ENCODE measurements around the gene PLOD3.

Gene PLOD3

DNA sequence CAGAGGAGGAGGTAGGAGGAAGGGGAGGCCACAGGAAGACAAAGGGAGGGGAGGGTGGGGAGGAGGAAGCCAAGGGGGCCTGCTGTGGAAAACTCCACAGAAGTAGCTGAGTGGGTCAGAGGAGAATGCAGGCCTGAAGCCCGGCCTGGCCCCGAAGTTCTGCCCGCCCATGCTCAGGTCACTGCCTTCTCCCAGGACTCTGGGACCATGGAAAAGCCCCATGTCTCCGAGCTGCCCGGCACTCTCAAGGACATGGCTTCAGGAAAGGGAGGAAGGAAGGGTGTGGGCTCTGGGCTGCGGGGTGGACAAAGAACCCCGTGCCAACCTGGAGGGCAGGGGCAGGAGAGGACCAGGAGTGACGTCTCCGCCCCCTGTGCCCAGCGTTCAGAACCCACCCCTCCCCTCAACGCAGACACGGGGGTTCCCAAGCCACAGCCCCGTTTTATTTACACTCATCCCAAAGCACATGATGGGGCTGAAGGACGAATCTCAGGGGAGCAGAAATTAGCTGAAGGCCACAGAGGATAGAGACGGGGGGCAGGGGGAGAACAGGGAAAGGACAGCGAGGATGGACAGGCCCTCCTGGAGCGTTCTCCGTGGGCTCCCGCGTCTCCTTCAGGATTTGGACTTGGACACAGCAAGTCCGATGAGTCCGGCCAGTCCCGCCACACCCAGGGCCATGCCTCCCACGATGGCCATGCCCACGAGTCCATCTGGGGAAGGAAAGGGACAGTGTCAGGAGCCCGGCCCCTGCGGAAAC is 22.0 kb upstream of the PLOD3 start:
- DNase-seq (ENCODE audit: low read depth): no peak

DNA sequence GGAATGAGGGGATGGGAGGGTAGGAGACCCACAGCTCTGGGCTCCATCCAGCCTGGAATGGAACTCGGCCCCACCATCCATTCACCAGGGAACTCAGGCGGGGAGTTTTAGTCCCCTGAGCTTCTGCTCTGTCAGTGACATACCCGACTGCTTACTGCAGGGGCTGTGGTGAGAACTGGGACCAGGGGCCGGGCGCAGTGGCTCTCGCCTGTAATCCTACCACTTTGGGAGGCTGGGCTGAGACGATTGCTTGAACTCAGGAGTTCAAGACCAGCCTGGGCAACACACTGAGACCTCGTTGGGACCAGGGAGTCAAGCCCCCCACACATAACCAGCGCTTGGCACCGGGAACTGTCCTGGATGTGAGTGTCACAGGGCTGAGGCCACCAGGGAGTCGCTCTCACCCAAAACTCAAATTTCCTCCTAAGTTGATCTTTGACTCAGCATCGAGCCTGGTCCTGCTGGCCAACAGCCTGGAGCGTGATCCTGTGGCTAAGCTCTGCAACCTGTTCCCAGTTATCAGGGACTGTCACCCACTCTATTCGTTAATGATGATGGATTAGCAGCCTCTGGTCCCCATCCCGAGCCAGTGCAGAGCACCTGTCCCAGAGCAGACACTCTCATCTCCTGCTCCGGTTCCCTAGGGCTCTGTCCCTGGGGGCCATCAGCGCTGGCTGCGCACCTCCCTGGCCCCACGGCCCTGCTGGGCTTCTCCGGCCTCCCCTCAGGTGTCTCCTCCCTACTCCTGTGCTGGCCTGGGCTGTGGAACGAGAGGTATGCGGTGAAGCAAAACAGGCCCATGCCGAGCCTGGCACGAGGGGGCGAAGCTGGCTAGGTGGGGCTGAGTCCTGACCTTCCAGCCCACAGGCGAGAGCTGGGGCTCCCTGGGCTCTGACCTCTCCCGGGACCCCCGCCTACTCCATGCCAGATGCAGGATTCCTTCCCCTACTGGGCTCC is 21.1 kb upstream of the PLOD3 start:
- no peak for DNase-seq (ENCODE audit: low read depth)

DNA sequence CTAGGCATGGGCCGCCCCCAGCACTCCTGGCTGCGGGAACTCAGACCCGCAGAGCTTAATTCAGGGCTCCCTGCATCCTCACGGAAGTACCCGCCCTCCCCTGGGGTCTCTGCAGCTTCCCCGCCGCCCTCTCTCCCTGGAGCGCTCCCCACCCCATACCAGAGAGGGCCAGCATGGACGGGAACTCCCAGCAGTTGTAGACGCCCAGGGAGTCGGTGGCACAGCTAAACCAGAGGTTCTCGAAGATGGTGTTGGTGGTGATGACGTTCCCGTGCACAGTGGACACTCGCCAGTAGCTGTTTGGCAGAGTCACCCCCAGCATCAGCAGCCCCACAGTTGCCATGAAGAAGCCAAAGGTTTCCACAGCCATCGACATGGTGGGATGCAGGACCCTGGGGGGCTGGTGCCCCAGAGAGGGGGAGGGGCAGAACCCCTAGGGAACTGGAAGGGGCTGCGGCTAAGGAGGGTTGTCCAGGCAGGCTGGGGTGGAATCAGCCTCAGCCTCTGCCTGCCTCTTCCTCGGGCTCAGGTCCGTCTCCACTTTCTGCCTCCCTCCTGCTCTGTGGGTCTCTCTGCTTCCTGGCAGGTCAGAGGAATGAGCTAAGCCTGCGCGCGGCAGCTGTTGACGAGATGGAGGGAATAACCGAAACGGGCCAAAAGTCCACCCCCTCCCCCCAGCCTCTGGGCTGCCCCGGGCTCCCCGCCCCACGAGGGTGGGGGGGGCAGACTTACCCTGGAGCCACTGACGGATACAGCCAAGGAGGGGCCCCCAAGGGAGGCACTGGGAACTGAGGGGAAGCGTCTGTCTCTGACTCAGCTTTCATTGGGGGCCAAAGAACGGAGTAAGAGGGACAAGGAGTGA is 20.1 kb upstream of the PLOD3 start, which contains the start of gene CLDN15:
TSS of gene CLDN15 (minus strand) at position 597 of the 862 bp plus-strand sequence. CDS start at position 376, 221 bp downstream.
- DNase-seq (ENCODE audit: low read depth): no peak

DNA sequence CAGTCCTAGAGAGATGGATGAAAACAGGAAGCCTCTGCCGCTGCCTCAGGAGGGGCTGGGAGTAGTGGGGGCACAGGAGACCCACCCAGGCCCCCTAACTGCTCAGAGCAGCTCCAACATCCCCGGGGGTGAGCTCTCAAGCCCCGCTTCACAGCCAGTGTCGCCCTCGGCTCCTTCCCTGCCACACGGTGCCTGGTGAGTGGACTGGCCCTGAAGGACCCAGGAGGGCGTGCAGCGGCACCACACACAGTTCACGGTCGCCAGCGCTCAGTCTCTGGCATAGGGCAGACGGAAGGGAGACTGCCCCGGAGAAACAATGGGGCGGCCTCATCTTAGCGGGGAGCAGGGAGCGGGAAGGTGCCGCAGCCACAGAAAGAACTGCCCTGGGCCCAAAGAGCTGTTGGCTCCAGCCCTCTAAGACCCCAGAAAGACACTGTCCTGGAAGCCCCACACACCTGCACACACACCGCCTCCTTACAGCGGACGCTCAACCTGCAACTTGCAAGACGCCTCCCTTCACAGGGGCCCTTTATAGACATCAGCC is 19.0 kb upstream of the PLOD3 start:
- DNase-seq (ENCODE audit: low read depth): no peak

DNA sequence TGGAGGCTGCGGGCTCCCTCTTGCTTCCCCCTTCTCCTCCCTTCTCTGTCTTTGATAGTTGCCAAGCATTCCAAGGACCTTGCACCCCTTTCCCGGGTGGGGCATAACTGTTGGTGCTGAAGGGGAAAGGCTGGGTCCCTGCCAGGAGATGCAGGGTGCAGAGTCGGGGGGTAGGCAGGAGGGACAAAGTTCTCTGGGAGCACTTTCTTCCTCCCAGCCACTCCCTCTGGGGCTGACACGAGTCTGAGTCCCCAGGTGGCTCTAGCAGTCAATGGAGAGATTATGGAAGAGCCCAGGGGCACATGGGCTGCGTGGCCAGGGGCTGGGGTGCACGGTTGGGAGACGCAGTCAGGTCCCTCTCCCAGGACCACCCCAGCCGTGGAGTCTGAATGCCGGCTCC is 18.1 kb upstream of the PLOD3 start:
- DNase-seq (ENCODE audit: low read depth): no peak

DNA sequence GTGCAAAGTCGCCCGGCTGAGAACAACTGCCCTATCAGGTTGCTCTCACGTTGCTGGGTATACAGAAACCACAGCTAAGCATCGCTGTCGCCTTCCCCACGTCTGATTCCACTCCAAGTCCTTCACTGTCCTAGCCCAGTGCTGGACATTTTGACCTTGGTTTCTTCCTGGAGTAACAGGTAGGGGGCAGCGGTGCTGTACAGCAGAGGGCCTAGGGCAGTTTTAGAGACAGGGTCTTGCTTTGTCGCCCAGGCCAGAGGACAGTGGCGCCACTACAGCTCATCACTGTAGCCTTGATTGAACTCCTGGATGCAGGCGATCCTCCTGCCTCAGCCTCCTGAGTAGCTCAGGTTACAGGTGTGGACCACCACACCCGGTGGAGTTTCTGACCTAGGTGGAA is 17.7 kb upstream of the PLOD3 start:
- no peak for DNase-seq (ENCODE audit: low read depth)

DNA sequence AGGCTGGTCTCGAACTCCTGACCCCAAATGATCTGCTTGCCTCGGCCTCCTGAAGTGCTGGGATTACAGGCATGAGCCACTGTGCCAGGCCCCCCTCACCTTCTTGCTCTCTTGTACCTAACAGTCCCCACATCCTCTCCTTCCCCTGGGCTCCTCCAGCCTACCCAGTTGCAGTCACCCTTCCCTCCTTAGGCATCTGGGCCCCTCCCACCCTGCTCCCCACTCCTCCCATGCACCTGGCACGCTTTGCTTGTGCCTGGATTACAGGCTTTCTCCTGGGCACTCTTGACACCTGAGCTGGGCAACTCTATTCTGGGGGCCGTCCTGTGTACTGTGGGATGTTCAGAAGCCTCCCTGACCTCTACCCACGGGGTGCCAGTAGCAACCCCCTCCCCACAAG is 17.3 kb upstream of the PLOD3 start:
- DNase-seq (ENCODE audit: low read depth): no peak

DNA sequence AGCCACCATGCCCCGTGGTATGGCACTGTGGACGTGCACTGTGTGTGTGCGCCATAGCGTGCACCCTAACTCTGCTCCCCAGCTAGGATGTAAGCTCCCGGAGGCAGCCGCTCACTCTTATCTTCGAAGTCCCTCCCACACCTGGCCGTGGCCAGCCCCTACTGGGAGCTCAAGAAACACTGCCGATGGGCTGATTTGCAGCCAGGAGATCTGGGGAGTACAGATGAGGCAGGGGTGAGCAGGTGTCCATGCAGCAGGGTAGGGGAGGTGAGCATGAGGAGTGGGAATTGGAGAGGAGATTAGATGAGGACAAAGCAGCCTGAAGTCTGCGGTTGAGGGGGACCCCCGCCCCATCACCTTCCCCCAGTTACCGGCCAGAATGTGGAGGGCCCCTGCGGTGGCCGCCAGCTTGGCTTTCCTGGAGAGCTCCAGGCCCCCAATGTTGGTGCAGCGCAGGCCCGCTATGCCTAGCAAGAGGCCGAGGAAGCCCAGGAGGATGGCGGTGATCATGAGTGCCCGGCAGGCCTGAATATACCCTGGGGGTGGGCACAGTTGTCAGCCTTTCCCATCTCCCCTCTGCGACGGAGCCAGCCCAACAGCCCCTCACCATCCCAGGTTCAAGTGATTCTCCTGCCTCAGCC is 16.6 kb upstream of the PLOD3 start:
- DNase-seq (ENCODE audit: low read depth): no peak

DNA sequence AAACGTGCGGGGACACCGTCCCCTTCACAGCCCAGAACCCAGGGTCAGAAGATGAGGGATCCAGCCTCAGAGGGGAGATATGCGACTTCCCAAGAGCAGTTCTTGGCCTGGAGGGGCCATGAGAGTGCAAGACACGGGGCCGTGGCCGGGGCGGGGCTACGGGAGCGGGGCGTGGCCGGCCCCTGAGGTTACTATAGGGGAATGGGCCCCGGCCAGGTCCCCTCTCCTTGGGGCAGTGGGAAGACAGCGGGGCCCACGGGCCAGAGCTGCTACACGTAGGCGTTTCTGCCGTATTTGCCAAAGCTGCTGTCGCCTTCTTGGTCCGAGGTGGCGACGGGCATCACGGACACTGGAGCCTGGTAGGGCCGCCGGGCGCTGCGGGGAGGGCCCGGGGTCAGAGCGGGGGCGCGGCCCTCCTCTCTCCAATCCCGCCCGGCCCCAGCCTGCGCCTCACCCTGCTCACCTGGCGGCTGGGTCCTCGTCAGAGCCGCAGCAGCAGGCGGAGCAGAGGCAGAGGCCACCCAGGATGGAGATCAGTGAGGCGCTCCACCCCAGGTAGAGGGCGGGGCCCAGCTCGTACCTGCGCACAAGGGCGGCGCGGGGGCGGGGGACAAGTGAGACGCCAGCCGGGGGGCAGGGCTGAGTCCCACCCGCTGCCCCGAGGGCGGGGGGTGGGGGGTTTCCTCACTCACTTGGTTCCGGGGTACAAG is 14.9 kb upstream of the PLOD3 start:
- DNase-seq (ENCODE audit: low read depth): no peak

DNA sequence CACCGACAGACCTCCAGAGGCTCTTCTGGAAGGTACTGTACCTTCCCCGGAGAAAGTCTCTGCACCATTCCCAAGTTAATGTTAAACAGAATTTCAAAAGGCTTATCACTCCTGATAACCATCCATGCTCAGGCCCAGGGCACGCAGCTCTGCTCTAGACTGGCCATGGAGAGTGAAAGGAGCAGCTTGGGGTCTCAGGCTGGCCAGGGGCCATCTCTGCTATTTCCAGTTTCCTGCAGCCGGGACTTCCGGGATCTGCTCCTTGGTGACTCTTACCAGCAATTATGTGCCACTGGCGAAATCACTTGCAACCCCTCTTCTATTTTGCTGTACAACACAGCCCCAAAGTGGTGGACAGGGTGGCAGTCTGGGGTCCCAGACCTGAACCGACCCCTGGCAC is 14.3 kb upstream of the PLOD3 start:
- DNase-seq (ENCODE audit: low read depth): no peak

DNA sequence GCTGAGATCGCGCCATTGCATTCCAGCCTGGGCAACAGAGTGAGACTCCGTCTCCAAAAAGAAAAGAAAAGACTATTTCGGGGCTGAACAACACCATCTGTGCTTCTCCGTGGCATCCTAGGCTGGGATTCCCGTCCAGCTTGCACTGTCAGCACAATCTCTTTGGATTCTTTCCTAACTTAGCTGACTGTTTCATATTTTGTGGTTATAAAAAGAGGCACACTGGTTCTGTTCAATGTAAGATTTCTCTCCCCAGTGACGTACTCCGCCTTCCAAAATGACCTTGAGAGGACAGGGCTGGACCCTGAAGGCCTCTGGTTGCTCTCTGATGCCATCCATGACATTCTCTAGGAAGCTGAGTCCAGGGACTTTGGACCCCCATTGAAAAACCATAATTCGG is 9.3 kb upstream of the PLOD3 start:
- DNase-seq (ENCODE audit: low read depth): no peak

DNA sequence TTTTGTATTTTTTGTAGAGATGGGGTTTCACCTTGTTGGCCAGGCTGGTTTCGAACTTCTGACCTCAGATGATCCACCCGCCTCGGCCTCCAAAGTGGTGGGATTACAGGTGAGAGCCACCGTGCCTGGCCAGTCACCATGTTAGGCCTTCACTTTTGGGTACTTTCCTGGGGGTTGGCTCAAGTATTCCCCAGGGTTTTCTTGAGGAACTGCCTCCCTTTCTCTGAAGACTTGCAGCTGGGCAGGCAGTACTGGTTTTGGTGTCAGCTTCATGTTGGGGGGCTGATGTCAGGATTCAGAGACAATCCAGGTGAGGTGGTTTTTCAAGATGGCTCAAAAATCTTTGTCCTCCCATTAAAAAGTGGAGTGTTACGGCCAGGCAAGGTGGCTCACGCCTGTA is 8.3 kb upstream of the PLOD3 start:
- DNase-seq (ENCODE audit: low read depth): no peak

DNA sequence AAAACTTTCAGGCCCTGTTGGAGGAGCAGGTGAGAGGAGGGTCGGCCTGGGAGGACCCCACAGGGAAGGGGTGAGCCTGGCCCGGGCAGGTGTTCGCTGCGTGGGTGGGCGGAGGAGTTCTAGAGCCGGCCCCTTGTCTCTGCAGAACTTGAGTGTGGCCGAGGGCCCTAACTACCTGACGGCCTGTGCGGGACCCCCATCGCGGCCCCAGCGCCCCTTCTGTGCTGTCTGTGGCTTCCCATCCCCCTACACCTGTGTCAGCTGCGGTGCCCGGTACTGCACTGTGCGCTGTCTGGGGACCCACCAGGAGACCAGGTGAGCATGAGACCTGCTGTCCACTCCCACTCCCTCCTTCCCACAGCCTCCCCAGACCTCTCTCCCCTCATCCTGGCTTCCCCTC is 6.1 kb upstream of the PLOD3 start:
- no peak for DNase-seq (ENCODE audit: low read depth)

DNA sequence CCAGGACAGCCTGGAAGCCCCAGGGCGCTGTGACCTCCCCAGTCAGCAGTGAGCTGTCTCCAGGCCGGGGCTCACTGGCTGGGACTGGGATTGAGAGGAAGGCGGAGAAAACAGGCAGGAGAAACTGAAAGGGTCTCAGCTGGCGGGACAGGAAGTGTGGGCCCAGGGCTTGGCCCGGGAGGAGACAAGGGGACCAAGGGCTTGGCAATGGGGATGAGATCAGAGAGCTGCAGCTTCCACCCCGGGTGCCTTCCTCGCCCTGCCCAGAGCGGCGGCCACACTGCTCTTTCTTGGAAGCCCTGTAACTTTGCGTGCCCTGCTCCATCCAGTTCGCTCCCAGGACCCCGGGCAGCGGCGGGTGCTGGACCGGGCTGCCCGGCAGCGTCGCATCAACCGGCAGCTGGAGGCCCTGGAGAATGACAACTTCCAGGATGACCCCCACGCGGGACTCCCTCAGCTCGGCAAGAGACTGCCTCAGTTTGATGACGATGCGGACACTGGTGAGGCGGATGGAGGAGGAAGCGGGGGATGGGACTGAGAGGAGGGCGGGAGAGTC is 5.0 kb upstream of the PLOD3 start:
- DNase-seq (ENCODE audit: low read depth): no peak

DNA sequence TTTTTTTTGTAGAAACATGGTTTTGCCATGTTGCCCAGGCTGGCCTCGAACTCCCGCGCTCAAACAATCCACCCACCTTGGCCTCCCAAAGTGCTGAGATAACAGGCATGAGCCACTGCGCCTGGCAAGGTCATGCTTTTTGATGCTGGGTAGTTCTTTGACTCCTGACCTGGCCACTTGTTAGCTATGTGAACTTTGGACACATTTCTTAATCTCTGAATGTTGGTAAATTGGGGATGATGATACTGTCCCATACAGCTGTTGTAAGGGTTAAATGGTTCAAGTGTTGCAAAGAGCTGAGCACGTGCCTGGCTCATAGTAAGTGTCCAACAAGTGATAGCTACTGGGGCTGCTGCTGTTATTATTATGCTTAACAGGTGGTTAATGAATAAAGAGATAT is 2.9 kb upstream of the PLOD3 start:
- DNase-seq (ENCODE audit: low read depth): no peak

DNA sequence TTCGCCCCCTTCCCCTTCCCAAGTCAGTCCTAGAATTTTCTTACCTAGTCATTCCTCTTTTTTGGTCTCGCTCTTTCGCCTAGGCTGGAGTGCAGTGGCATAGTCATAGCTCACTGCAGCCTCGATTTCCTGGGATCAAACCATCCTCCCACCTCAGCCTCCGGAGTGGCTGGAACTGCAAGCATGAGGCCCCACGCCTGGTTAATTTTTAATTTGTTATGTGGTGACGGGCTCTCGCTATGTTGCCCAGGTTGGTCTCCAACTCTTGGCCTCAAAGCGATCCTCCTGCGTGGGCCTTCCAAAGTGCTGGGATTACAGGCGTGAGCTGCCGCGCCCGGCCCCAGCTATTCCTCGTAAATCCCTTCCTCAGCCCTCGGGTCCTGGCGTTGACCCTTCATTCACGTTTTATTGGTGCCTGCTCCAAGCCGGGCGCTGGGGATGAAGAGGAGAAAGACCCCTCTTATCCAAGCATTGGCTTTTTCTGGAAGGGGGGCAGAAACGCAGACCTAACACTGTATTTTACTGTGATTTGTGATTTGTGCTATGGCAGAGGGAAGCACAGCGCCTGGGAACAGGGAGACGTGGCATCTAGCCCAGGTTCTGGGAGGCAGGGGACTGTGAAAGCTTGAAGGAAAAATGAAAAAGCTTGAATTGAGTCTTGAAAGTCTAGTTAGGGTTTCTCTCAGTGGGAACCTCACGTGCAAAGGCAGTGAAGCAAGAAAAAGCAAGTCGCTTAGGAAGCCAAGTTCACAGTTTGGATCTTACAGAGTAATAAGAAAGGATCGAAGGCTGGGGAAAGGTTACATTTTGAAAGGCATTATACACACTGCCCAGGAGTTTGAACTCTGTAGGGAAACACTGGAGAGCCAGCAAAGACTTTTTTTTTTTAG is 1.1 kb upstream of the PLOD3 start:
- no peak for DNase-seq (ENCODE audit: low read depth)

DNA sequence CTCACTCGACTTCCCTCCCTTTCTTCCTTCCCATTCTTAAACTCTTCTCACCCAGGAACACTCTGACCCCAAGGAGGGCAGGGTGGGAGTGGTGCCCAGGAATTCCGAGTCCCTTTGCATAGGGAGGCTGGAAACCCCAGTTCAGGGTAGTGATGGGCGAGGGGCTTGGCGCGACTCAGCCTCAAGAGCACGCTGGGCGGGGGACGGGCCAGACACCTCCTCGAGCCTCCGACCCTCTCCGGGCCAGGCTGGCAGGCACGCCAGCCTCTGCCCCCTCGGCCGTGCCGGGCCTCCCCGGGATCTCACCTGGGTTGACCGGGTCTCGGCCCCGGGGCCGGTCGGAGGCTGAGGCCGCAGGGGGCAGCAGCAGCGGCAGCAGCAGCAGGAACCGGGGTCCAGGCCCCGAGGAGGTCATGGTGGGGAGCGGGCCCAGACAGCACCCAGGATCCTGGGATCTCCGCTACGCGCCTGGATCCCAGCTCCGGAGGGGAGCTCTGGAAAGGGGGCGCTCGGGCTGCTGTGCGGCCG is 457 bp downstream of the PLOD3 start:
- DNase-seq (ENCODE audit: low read depth): no peak

DNA sequence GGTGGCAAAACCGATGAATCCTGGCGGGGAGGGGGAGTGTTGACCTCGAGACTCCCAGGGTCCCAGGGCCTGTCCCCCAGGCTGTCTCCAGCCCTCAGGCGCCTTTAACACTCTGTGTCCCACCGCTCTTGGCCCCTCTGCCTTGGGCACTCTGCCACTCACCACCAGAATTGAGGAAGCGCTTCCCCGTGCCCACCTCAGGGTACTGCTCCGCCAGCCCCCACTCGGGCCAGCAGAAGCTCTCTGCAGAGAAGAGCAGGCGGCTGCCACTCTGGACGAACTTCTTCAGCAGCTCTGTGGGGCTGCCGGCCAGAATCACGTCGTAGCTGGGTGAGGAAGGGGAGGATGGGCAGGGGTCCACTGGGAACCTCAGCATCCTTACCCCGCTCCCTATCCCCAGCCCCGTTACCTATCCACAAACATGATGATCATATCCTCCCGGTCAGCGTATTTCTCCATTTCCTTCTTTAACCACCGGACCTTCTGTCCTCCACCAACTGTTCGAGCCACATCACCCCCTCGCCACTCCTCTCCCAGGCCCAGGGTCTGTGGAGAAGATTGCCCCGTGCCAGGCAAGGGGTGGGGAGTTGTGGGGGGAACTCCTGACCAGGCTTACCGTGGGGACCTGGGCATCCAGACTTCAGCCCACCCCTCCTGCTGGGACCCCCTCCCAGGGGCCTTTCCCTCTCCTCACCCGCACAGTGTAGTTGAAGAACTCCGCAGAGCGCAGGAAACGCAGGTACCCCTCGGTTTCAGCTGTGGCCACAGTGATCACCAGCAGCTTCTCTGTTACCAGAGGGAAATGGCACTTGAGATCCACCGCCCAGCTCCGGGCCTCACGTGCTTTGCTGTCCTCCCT is 1.2 kb downstream of the PLOD3 start:
- no peak for DNase-seq (ENCODE audit: low read depth)

Measured in GM04504 (cell line).